Cerebellar cortex (tissue), 1 donor: ENCODE data around the gene ACR.

Experiments
- DNase-seq: peaks from one replicate; pipeline ENCODE4 v3.0.0-alpha.2; 2015; ENCODE audit warnings: low spot score

ACR gene

GRCh38 chr22:50717709-50718351 is 20.2 kb upstream of the ACR start:
- peak; percentile 59 for DNase-seq

- no peak for DNase-seq
Measured at GRCh38 chr22:50718352-50718709, 19.7 kb upstream of the ACR start.

GRCh38 chr22:50719814-50720300 is 18.1 kb upstream of the ACR start:
- DNase-seq: no peak

- no peak for DNase-seq
Measured at GRCh38 chr22:50720301-50721256, 17.4 kb upstream of the ACR start.

GRCh38 chr22:50721257-50721844 is 16.7 kb upstream of the ACR start:
- DNase-seq: no peak

GRCh38 chr22:50722048-50722701 is 15.8 kb upstream of the ACR start:
- DNase-seq: no peak

GRCh38 chr22:50722716-50723428 is 15.1 kb upstream of the ACR start:
- DNase-seq: no peak

GRCh38 chr22:50723991-50724390 is 14.0 kb upstream of the ACR start:
- DNase-seq: peak; percentile 5

GRCh38 chr22:50724616-50725015 is 13.4 kb upstream of the ACR start:
- peak; percentile 29 for DNase-seq

GRCh38 chr22:50725597-50725996 is 12.4 kb upstream of the ACR start:
- no peak for DNase-seq

GRCh38 chr22:50726643-50727340 is 11.2 kb upstream of the ACR start:
- DNase-seq: peak; percentile 20

- DNase-seq: peak; percentile 31
Measured at GRCh38 chr22:50727678-50728522, 10.1 kb upstream of the ACR start.

- DNase-seq: peak; percentile 3
Measured at GRCh38 chr22:50728523-50728931, 9.5 kb upstream of the ACR start.

- peak; percentile 39 for DNase-seq
Measured at GRCh38 chr22:50729391-50730012, 8.5 kb upstream of the ACR start.

GRCh38 chr22:50730013-50730891 is 7.8 kb upstream of the ACR start:
- DNase-seq: no peak

- DNase-seq: no peak
Measured at GRCh38 chr22:50730941-50731661, 6.9 kb upstream of the ACR start.

GRCh38 chr22:50731811-50732624 is 6.0 kb upstream of the ACR start:
- peak; percentile 67 for DNase-seq
